Chondrocyte (in vitro differentiated cells): ENCODE data around the gene TMEM129. TPM values are rescaled to one million over a fixed set of nuclear protein-coding genes. Genes with fewer than 3 reads are reported as not detected.
A peak's percentile ranks its signal among the peaks of the same experiment; 100 is the strongest.

ENCODE experiments used
- DNase-seq: peaks from one replicate; pipeline ENCODE4 v3.0.0; 2021; ENCODE audit warnings: mixed read lengths, low spot score
- H3K27ac Mint-ChIP-seq: one replicate; pipeline ENCODE4 v1.8.0; 2021; ENCODE audit warnings: mild to moderate bottlenecking, moderate library complexity, mixed read lengths; ENCODE audit not compliant: unreplicated experiment
- H3K27me3 Mint-ChIP-seq: 2 replicates; pipeline ENCODE4 v1.8.0; 2021; ENCODE audit warnings: low read depth, mixed read lengths
- H3K36me3 Mint-ChIP-seq: 2 replicates; pipeline ENCODE4 v1.8.0; 2021; ENCODE audit warnings: low read depth, mixed read lengths
- H3K4me1 Mint-ChIP-seq: 2 replicates; pipeline ENCODE4 v1.8.0; 2021; ENCODE audit warnings: low read depth, mild to moderate bottlenecking, mixed read lengths
- H3K4me3 Mint-ChIP-seq: one replicate; pipeline ENCODE4 v1.8.0; 2021; ENCODE audit warnings: mild to moderate bottlenecking, moderate library complexity, mixed read lengths; ENCODE audit not compliant: unreplicated experiment
- H3K9me3 Mint-ChIP-seq: 2 replicates; pipeline ENCODE4 v1.8.0; 2021; ENCODE audit warnings: low read depth, mixed read lengths
- CTCF ChIP-seq: fragments of 200-600 bp; sonication (generic); IDR thresholded peaks from 2 replicates; pipeline ENCODE4 v1.5.0; 2021; ENCODE audit warnings: antibody characterized with exemption, mild to moderate bottlenecking, moderate library complexity
- total RNA-seq: library from RNA; stranded (reverse); gene quantifications from 3 replicates; pipeline ENCODE4 v1.2.1, GENCODE V29; 2021

Gene TMEM129
- total RNA-seq, 1 donor from 2014 or later, result 43.0 TPM

- Mint-ChIP-seq H3K27ac (peak overlapping the region; percentile 66), H3K4me1 (peaks cover 38% of the 10 kb centered on the region), H3K9me3 (no peaks in the 10 kb centered on the region), H3K4me3 (no peak overlapping the region), H3K36me3 (peaks cover 3% of the 10 kb centered on the region), H3K27me3 (no peaks in the 10 kb centered on the region)
- TF ChIP-seq CTCF, result no peak
- DNase-seq, result peak; percentile 61
These were observed 5.9 kb downstream of the TMEM129 start for GRCh38 chr4:1715002-1715758.

- Mint-ChIP-seq H3K27me3 (no peaks in the 10 kb centered on the region), H3K27ac (peak overlapping the region; percentile 66), H3K9me3 (no peaks in the 10 kb centered on the region), H3K4me3 (no peak overlapping the region), H3K36me3 (peaks cover 7% of the 10 kb centered on the region), H3K4me1 (peaks cover 38% of the 10 kb centered on the region)
- TF ChIP-seq CTCF, result no peak
- peak; percentile 19 for DNase-seq
These were observed 6.7 kb downstream of the TMEM129 start for GRCh38 chr4:1714303-1715001.

- H3K27ac Mint-ChIP-seq, result peak overlapping the region; percentile 98
- H3K27me3 Mint-ChIP-seq, result no peaks in the 10 kb centered on the region
- peak overlapping the region; percentile 87 for H3K4me3 Mint-ChIP-seq
- peaks cover 7% of the 10 kb centered on the region for H3K36me3 Mint-ChIP-seq
- no peaks in the 10 kb centered on the region for H3K9me3 Mint-ChIP-seq
- no peak for TF ChIP-seq CTCF
- peaks cover 43% of the 10 kb centered on the region for H3K4me1 Mint-ChIP-seq
- peak; percentile 74 for DNase-seq
These were observed 7.9 kb downstream of the TMEM129 start for GRCh38 chr4:1713003-1713851.

GRCh38 chr4:1712216-1713002, 8.7 kb downstream of the TMEM129 start, which contains the start of gene SLBP:
TSS of gene SLBP (minus strand) at chr4:1712319. CDS start at chr4:1712188, 131 bp downstream.
- peak within 1 kb of the TSS; percentile 98 for H3K27ac Mint-ChIP-seq
- no peak for TF ChIP-seq CTCF
- peaks cover 43% of the 10 kb centered on the region for H3K4me1 Mint-ChIP-seq
- DNase-seq, result peak; percentile 97
- H3K9me3 Mint-ChIP-seq, result no peaks in the 10 kb centered on the region
- H3K4me3 Mint-ChIP-seq, result peak within 1 kb of the TSS; percentile 91
- H3K27me3 Mint-ChIP-seq, result no peaks in the 10 kb centered on the region
- H3K36me3 Mint-ChIP-seq, result peaks cover 5% of the 10 kb centered on the region
